NCI-H1417 (cell line): ENCODE measurements around the gene CYP26B1.
"Not testable (repeated sequence)": the region's sequence is repeated elsewhere in the genome, so short reads cannot be mapped to it uniquely, and the experiment has no call there.

Experiments
- DNase-seq, 3 experiments: peaks; one replicate each; lab custom pipeline; 2025; lab: John Stamatoyannopoulos, UW

CYP26B1 gene

DNA sequence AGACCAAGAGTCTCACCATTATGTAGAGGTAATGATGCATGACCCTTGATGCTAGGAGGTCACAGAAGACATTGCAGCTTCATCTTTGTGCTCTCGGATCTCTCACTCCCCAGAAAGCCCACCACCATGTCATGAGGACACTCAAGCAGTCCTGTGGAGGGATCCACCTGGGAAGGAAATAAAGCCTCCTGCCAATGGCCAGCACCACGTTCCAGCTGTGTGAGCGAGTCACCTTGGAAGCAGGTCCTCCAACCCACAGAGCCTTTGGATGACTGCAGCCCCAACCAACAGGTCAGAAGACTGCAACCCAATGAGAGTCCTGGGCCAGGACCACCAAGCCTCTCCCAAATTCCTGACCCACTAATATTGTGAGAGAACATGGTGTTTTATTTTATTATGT lies 38.4 kb downstream of the CYP26B1 start:
- no peak for DNase-seq

DNA sequence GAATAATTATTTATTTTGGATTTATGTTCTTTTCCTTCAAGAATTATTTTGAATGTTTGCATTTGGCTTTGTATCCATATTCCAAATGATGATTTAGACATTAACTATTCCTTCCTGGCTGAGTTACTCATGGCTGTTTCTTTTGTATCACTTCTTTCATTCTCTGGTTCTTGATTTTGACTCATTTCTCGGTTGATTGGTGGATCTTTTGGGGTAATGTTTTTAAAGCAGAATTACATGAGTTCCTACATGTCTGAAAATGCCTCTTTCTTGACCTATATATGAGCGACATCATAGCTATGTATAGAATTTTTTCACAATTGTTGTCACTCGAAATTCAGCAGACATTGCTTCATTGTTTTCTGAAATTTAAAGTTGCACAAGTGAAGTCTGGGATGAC lies 39.5 kb downstream of the CYP26B1 start:
- no peak for DNase-seq

DNA sequence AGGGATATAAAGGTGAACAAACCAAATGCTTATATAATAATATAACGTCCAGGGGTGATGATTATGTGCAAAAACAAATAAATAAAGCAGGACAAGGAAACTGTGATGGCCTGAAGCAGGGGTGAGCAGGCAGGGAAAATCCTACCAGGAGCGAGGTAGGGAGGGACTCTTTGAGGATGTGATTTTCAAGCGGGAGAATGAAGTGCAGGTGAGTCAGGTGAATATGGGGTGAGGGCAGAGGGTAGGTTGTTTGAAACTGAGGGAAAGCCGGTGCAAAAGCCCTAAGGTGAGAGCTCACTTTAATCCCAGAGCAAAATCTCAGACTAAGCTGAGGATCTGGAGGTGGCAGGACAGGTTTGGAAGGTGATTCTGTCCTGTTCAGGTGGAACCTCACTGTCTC lies 40.7 kb downstream of the CYP26B1 start:
- no peak for DNase-seq

DNA sequence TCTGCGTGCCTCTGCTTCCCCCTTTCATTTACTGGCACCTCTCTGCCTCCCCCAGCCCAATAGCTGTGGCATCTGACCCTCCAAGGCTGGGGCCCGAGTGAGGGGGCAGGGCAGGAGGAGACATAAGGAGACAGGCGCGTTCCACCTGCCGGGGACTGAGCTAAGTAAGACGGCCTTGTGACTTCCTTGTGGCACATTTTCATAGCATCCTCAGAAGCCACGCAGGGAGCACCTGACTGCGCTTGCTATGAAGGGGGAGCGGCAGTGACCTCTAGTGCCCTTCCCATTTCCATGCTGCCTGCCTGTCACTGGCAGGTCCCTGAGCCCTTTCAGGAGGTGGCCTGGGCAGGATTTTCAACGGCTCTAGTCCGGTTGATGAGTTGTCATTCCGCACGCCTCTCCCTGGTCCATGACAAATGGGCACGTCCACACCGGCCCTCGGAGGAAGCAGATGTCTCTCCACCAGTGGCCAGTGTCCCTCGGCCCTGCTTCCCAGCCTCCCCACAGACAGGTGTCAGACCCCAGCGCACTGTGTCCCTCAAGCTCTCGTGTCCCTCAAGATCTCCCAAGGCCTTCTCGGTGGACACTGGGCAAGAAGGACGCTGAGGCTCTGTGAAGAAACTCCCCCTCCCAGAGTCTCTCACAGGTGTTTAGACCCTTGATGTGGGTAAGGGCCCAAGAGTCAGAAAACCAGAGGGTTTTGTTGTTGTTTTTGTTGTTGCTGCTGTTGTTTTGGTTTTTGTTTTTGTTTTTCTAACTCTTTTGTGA lies 42.7 kb downstream of the CYP26B1 start:
- DNase-seq: peak in 1 of 3 experiments; percentile 13

DNA sequence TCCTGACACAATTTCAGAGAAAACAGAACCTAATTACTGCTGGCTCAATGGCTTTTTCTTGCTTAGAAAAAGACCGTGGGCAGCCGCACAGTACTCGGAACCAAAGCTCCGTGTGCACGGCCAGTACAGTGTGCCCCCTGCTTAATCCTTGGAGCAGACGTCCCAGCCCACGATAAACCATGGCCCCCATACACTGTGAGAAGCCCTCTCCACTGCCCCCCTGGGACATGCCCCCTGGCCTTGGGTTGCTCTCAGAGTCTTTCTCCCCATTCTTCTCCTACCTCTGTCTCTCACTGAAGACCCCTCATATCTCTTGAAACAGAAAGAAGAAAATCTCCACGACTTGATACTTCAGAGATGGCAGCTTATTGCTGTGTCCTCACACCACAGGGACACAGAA lies 44.0 kb downstream of the CYP26B1 start:
- DNase-seq: no peak

DNA sequence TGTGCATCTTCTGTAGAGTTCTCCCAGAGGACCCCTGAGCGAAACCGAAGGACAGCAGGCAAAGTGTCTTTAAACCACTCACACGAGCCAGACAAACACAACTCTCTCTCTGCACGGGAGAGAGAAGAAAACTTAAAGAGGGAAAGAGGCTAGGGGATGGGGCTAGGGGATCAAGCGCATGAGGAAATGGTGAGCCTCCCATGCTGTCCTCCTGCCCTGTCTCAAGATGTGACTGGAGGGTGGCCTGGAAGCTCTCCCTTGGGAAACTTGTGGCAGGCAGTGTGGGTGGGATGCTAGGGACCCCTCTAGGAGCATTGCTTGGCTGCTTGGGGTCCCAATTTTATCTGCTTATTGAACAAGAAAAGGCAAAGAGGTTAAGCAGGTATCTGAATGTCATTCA lies 44.5 kb downstream of the CYP26B1 start:
- no peak for DNase-seq

DNA sequence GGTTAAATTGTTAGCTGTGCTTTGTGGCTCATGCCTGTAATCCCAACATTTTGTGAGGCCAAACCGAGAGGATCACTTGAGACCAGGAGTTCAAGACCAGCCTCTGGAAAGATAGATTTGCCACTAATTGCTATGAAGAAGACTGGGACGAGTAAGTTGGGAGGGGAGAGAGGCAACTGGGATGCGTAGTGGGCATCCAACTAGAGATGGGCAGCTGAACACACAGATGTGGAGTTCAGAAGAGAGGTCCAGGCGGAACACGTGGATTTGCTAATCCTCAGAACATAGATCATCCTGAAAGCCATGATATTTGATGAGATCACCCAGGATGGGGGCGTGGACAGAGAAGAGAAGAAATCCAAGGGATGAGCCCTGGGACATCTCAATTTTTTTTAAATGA lies 48.7 kb downstream of the CYP26B1 start:
- no peak for DNase-seq

DNA sequence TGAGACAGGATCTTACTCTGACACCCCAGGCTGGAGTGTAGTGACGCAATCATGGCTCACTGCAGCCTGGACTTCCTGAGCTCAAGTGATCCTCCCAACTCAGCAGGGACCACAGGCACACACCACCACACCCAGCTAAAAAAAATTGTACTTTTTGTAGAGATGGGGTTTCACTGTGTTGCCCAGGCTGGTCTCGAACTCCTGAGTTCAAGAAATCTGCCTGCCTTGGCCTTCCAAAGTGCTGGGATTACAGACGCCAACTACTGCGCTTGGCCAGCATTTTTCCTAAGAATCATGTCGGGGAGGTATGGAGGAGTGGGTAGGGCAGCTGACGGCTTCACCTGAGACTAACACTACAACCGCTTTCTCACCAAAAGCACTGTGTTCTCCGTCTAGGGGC lies 50.4 kb downstream of the CYP26B1 start:
- no peak for DNase-seq

DNA sequence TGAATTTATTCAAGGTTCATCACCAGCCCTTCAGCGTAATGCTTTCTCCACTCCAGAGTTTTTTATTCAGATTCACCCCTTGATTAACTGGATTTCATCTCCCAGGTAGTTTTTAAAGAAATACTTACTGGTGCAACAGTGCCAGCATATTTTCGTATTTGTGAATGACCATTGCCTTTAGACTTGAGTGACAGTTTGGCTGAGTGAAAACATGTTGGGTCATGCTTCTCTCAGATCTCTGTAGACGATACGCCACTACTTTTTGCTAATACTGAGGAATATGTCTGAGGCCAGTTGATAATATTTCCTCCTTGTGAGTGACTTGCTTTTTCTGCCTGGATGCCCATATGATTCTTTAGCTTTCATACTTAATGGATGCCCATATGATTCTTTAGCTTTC lies 51.5 kb downstream of the CYP26B1 start:
- no peak for DNase-seq

DNA sequence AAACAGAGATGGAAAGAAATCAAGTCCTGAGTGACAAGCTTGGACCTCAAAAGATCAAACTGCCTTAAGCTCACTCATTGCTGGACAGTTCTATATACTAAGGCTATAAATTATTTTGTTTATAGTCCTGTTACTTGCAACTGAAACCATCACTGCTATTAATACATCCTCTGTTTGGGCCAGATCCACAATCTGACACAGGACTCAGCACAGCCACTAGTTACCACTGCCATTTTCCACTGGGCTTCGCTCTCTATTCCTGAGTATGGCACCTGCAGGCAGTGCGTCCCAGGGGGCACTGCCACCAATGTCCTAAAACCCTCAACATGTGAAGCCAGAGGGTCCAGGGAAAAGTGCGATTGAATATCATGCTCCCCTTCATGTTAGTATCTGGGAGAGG lies 52.3 kb downstream of the CYP26B1 start:
- DNase-seq: no peak

DNA sequence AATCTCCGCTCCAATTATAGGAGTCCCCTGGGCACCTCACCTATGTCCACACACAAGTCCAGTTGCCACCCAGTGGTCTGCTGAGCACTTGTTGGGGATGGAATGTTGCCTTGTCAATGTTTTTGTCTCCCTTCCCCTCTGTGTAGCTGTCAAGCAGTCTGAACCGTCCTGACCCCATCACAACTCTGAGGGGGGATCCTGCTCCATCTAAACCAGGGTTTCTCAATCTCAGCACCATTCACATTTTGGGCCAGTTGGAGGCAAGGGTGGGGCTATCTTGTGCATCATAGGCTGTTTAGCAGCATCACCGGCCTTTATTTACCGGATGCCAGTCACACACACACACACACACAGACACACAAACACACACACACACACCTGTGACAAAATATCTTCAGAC lies 53.0 kb downstream of the CYP26B1 start:
- DNase-seq: no peak

DNA sequence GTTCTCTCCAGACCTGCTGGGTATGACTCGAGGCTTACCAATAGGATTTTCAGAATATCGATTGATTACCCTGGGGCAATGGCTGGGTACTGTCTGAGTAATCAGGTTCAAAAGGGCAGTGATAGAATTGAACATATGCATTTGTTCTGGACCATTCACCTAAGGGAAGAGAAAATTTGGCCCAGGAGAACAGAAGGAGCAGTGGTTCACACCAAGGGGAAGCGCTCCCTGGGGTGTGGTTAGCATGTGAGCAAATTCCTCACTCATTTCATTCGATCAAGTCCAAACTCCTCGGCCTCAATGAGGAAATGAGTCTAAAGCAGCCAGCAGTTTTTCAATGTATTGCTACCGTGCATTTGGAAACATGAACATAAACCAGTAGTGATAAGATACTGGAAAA lies 55.6 kb downstream of the CYP26B1 start:
- no peak for DNase-seq

DNA sequence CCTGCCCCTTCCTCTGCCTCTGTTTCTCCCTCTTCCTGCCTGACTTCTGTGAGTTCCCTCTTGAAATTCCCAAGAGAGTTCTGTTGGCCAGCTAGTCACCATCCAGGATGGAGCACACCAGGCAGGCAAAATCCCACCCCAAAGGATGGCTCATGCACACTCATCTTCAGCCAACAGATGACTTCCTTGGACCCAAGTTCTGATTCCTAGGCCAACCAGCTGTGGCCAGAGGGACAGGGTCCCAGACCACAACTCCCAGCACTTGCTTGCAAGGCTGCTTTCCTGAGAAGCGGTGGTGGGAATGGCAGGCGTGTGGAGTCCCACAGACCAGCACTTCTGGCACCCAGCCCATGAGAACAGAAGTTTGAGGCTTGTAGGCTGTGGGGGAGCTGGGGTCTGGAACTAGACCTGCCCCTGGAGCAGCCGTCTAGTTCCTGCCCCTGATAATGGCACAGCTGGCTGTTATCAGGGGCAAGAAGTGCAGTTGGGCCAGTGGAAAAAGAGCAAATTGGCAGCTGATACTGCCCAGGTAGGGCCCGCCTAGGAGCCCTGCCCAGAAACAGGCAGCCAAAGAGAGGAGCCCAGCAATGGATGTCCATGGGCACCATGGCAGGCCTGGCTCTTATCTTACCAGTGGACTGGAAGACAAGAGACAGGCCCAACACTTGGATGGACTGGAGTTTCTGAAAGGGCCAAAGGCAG lies 56.7 kb downstream of the CYP26B1 start:
- DNase-seq: no peak

DNA sequence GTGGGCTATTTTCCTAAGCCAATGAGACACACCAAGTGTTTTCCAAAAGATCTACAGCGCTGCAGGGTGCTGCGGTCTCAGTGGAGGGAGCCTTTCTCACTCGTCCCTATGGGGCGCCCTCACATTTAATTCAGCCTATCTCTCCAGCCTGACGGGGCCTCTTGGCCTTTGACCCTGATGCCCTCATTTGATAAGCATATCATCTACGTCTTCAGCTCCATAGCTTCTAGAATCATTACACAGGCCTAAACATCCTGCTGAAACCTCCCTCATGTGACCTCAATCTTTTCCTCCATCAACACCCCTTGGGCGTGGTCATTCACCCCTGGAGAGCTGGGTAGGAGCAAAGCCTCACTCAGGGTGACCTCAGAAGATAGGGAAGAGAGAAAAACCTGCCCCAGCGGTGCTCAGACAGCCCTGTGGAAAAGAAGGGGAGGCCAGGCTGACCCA lies 57.4 kb downstream of the CYP26B1 start:
- no peak for DNase-seq

DNA sequence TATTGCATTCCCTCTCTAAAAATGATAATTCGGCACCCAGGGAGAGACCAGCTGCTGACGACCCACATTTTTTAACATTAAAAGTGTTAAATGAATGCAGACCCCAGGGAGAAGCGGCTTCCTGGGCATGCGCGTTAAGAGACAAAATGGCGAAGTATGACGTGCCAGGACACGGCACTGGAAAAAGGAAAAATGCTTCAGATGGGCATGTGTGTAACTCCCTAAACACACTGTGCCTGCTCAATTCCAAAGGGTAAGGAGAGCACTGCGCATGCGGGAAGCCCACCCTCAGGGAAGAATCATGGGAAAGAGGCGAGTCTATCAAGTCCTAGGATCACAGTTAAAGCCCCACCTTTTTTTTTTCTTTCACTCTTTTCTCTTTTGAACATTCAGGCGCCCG lies 58.1 kb downstream of the CYP26B1 start:
- no peak for DNase-seq

DNA sequence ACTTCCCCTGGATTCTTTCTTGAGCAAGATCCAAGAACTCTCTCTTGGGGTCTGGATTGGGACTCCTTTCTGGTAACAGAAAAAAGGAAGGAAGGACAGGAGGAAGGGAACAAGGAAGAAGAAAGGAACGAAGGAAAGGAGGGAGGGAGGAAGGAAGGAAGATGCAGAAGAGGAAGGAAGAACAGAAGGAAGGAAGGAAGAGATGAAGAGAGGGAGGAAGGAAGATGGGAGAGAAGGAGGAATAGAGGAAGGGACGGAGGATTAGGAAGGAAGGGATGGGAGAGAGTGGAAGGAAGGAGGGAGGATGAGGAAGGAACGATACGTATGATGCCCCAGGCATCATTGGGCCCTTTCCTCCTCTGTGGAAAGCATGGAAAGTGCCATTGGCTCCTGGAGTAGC lies 58.6 kb downstream of the CYP26B1 start:
- DNase-seq: no peak

DNA sequence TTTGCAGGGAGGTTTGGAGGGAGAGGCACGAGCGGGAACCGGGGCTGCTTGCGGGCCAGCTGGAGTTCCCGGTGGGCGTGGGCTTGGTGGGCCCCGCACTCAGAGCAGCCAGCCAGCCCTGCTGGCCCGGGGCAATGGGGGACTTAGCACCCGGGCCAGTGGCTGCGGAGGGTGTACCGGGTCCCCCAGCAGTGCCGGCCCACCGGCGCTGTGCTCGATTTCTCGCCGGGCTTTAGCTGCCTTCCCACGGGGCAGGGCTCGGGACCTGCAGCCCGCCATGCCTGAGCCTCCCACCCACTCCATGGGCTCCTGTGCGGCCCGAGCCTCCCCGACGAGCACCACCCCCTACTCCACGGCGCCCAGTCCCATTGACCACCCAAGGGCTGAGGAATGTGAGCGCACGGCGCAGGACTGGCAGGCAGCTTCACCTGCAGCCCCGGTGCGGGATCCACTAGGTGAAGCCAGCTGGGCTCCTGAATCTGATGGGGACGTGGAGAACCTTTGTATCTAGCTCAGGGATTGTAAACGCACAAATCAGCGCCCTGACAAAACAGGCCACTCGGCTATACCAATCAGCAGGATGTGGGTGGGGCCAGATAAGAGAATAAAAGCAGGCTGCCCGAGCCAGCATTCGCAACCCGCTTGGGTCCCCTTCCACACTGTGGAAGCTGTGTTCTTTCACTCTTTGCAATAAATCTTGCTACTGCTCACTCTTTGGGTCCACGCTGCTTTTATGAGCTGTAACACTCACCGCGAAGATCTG lies 60.6 kb downstream of the CYP26B1 start:
- not testable (repeated sequence) for DNase-seq

DNA sequence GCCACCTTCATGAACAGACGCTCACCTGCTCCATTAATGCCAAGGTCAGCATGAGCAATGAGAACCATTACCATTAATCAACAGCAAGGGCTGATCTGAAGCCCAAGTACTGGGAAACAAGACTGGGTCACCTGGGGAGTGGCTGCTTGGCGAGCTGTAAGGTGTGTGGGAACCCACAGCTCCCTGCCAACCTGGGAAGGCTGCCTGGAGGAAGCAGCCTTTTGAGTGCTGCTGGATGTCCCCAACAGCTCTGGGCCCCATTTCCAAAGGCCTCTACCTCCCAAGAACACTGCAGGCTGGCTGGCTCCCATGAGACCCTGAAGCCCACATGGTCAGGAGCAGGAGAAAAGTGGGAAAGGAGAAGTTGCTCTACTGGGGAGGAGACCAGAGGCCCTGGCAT lies 62.1 kb downstream of the CYP26B1 start:
- no peak for DNase-seq

DNA sequence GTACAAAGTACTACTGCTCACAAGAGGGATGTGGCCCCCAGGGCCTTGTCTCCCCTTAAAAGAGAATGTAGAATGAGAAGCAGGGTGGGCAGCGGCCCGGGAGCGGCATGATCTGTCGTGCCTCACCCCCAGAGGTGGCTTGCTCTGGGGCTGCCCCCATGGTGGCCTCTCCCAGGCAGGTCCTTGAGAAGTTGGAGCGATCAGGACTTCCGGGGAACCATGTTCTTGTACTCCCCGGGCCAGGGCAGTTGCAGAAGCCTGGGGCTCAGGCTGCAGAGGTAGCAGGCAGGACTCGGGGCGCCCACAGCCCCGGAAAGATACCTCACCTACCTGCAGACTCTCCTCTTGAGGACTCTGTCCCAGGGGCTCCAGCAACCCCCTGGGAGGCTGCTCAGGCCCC lies 62.6 kb downstream of the CYP26B1 start:
- DNase-seq: no peak

DNA sequence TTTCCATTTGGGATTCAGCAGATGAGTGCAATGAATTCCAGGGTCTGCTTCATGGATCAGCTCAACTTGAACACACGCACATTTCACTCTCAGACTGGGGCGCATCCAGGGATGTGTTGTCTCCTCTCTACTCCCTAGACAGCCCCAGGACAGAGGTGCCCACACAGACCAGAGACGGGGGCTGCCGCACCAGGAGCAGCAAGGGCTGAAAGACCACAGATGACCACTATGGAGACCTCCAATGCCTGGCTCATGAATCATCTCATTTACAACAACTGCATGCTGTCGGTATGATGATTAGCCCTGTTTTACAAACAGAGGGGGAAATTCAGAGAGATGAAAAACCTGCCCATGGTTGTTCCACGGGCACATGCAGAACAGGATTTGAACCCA lies 63.1 kb downstream of the CYP26B1 start:
- no peak for DNase-seq

DNA sequence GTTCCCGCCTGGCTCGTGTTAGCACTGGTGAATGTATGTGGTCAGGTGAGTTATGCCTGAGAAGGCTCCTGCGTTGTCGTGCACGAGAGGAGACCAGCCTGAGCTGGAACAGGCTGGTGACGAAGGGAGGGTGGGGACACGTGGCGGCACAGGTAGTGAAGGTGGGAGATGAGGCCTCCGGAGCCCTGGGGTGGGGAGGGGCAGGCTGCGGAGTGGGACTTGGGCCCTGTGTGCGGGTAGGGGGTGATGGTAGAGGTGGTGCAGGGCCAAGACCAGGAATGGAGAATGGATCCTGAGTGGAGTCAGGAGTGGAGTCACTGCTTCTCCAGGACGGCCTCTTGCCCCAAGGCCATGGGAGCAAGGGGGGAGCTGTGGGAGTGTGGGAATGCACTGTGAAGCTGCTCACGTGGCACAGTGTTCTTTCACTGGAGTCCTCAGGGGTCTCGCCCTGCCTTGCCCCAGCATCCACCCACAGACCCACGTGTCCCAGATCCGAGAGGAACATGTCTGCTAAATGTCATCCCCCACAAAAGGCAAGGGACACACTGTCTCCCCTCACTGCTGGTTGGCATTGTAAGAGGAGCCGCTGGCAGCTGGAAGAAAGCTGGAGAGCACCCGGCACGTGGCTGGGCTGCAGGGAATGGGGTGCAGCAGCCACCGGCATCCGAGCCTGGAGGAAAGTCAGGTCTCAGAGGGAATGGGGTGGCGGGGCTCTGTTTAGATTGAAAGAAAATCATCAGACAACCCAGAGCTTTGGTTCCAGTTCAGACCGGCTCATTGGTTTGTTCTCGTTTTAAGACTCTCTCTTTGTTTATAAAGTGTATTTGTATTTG lies 63.7 kb downstream of the CYP26B1 start:
- no peak for DNase-seq

DNA sequence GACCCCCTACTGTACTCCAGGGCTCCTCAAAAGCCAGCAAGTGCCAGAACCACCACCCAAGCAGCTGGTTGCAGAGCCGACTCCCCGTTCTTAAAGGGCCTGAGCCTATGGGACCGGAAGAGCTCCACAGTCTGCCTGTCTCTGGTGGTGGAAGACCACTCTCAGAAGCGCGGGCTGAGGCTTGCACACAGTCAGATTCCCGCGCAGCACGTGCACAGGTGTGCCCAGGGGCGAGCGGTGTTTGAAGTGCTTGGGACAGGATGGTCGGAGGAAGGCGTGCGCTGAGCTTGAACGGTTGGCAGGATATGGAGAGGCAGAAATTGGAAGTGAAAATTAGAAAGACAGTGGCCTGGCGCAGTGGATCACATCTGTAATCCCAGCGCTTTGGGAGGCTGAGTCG lies 64.8 kb downstream of the CYP26B1 start:
- DNase-seq: no peak
